Measurements from ENCODE around the gene KIAA1958. TPM values are rescaled to one million over a fixed set of nuclear protein-coding genes. Genes with fewer than 3 reads are reported as not detected.

Gene KIAA1958
- polyA plus RNA-seq, 2 of the 4 experiments (the other 2 are of a cell fraction) = 2.2 to 3.7 TPM

- peak; percentile 62; the same call in 1 of the 2 replicates for TF ChIP-seq HOXB5 (CRISPR knock-in tag; IDR thresholded peaks at IDR 0.05)
- 0 out of 2 replicates have a peak, but pooled peaks have one; percentile 30 for TF ChIP-seq HOXA7 (CRISPR knock-in tag; IDR thresholded peaks at IDR 0.05)
- TF ChIP-seq CHD2 (IDR thresholded peaks at IDR 0.05; ENCODE audit: low read length, partially characterized antibody) = no peak
- no peak for TF ChIP-seq MYC (IDR thresholded peaks at IDR 0.05; ENCODE audit: borderline replicate concordance, low read length)
- TF ChIP-seq JUN (IDR thresholded peaks at IDR 0.05) = peak; percentile 54 to 67; a peak in 4 of 5 replicates
- TF ChIP-seq ELK1 (IDR thresholded peaks at IDR 0.05; ENCODE audit: low read depth, low read length) = no peak
- TF ChIP-seq NFE2L2 (conservative IDR thresholded peaks at IDR 0.05; ENCODE audit: low read length) = no peak
- TF ChIP-seq CHD4 (IDR thresholded peaks at IDR 0.05; ENCODE audit: borderline replicate concordance) = no peak
- TF ChIP-seq ESRRA (IDR thresholded peaks at IDR 0.05; ENCODE audit: borderline replicate concordance, low read length) = no peak
- TF ChIP-seq RFX5 (IDR thresholded peaks at IDR 0.05) = no peak
- TF ChIP-seq TFCP2L1 (CRISPR knock-in tag; IDR thresholded peaks at IDR 0.05) = no peak
- no peak for TF ChIP-seq RARB (CRISPR knock-in tag; IDR thresholded peaks at IDR 0.05)
- no peak for TF ChIP-seq ZNF302 (CRISPR knock-in tag; IDR thresholded peaks at IDR 0.05)
- no peak for TF ChIP-seq NPAS2 (CRISPR knock-in tag; IDR thresholded peaks at IDR 0.05; ENCODE audit: borderline replicate concordance)
- TF ChIP-seq MAFK (IDR thresholded peaks at IDR 0.05; ENCODE audit: partially characterized antibody) = no peak
- no peak for TF ChIP-seq RNF2 (IDR thresholded peaks at IDR 0.05; ENCODE audit: borderline replicate concordance, low read depth)
- TF ChIP-seq, protein P1, sequence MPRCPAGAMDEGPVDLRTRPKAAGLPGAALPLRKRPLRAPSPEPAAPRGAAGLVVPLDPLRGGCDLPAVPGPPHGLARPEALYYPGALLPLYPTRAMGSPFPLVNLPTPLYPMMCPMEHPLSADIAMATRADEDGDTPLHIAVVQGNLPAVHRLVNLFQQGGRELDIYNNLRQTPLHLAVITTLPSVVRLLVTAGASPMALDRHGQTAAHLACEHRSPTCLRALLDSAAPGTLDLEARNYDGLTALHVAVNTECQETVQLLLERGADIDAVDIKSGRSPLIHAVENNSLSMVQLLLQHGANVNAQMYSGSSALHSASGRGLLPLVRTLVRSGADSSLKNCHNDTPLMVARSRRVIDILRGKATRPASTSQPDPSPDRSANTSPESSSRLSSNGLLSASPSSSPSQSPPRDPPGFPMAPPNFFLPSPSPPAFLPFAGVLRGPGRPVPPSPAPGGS (IDR thresholded peaks at IDR 0.05) = peak; percentile 70; the same call in 1 of the 3 replicates
- TF ChIP-seq SMC3 (IDR thresholded peaks at IDR 0.05) = no peak; the same call in 2 of the 3 replicates
- TF ChIP-seq EHF (CRISPR knock-in tag; IDR thresholded peaks at IDR 0.05) = no peak
- TF ChIP-seq EP300 (IDR thresholded peaks at IDR 0.05) = no peak
- TF ChIP-seq, protein P2, sequence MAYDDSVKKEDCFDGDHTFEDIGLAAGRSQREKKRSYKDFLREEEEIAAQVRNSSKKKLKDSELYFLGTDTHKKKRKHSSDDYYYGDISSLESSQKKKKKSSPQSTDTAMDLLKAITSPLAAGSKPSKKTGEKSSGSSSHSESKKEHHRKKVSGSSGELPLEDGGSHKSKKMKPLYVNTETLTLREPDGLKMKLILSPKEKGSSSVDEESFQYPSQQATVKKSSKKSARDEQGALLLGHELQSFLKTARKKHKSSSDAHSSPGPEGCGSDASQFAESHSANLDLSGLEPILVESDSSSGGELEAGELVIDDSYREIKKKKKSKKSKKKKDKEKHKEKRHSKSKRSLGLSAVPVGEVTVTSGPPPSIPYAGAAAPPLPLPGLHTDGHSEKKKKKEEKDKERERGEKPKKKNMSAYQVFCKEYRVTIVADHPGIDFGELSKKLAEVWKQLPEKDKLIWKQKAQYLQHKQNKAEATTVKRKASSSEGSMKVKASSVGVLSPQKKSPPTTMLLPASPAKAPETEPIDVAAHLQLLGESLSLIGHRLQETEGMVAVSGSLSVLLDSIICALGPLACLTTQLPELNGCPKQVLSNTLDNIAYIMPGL (CRISPR knock-in tag; IDR thresholded peaks at IDR 0.05; ENCODE audit: borderline replicate concordance) = no peak
- TF ChIP-seq FOSB (CRISPR knock-in tag; IDR thresholded peaks at IDR 0.05) = peak; percentile 64; the same call in 1 of the 2 replicates
- TF ChIP-seq KDM1A (IDR thresholded peaks at IDR 0.05; ENCODE audit: low read depth) = no peak
- TF ChIP-seq FOSL2 (IDR thresholded peaks at IDR 0.05) = no peak
- no peak for TF ChIP-seq FOSL2 (CRISPR knock-in tag; IDR thresholded peaks at IDR 0.05)
- TF ChIP-seq CBX8 (IDR thresholded peaks at IDR 0.05) = no peak
- TF ChIP-seq EHMT2 (IDR thresholded peaks at IDR 0.05; ENCODE audit: low read depth) = no peak
- no peak for TF ChIP-seq HDAC2 (IDR thresholded peaks at IDR 0.05)
- TF ChIP-seq POLR2A (IDR thresholded peaks at IDR 0.05; ENCODE audit: low read length) = peak; percentile 99
- TF ChIP-seq HOXB13 (CRISPR knock-in tag; IDR thresholded peaks at IDR 0.05; ENCODE audit: low read depth) = peak; percentile 35; the same call in 1 of the 2 replicates
- no peak; the same call in 1 of the 2 replicates for TF ChIP-seq TP53 (CRISPR knock-in tag; IDR thresholded peaks at IDR 0.05)
These were observed at the start of gene KIAA1958 (continued) for GRCh38 chr9:112486221-112487007.
